GM12878 (cell line): ENCODE results near the gene PAN3. TPM values are rescaled to one million over a fixed set of nuclear protein-coding genes. Genes with fewer than 3 reads are reported as not detected.

Source experiments
- ATAC-seq: fragments of 200-7000 bp; cut with Tn5 transposase; 3 replicates; pipeline ENCODE4 v1.9.1; 2020; ENCODE audit warnings: mild to moderate bottlenecking, moderate library complexity
- BruUV-seq: library from RNA; stranded (reverse); fragments of 400-500 nt; replicated peaks from 2 replicates; lab custom pipeline; 2021; lab: Mats Ljungman, UMichigan
- CTCF ChIA-PET: fragments of 300-600 bp; sonication (Branson Sonifier 250); formaldehyde crosslinking; extraction: SDS; loops from one replicate; lab custom pipeline; 2021; ENCODE audit warnings: inconsistent platforms; lab: Yijun Ruan, JAX
- POLR2A ChIA-PET: fragments of 350-600 bp; formaldehyde crosslinking; extraction: SDS; loops from one replicate; lab custom pipeline; 2021; ENCODE audit warnings: inconsistent platforms; lab: Charles Lee
- RAD21 ChIA-PET: fragments of 300-600 bp; sonication (Branson Sonifier 250); formaldehyde crosslinking; loops from one replicate; lab custom pipeline; 2023; ENCODE audit warnings: antibody characterized with exemption; ENCODE audit not compliant: unreplicated experiment; lab: Charles Lee
- SMC1A ChIA-PET: fragments of 300-600 bp; sonication (Branson Sonifier 250); formaldehyde crosslinking; loops from one replicate; lab custom pipeline; 2023; ENCODE audit not compliant: unreplicated experiment, uncharacterized antibody; lab: Charles Lee
- DNase-seq: peaks from one replicate; pipeline ENCODE4 v3.0.0-alpha.2; 2011; ENCODE audit warnings: low read depth, low spot score
- FAIRE-seq: peaks from 3 replicates; lab custom pipeline; 2011; peaks lifted over from hg19 to GRCh38; lab: Jason Lieb, UNC
- H2AFZ ChIP-seq: 2 replicates; pipeline ENCODE4 v1.6.0; 2011; ENCODE audit warnings: low read depth, low read length, control low read depth; ENCODE audit not compliant: control insufficient read depth
- H3K27ac ChIP-seq: 2 replicates; pipeline ENCODE4 v1.5.1; 2011; ENCODE audit warnings: control low read depth; ENCODE audit not compliant: control insufficient read depth, insufficient read depth
- H3K27me3 ChIP-seq, 2 experiments: replicated peaks in 1 of 2; 2 replicates each; pipeline versions ENCODE4 v1.6.0 to v1.6.1; 2011; ENCODE audit warnings: low read length in 1 of 2; ENCODE audit not compliant: control insufficient read depth in 2 of 2, insufficient read depth in 2 of 2
- H3K36me3 ChIP-seq, 2 experiments: 2 replicates each; pipeline ENCODE4 v1.5.1; 2011; ENCODE audit warnings: low read length in 1 of 2; ENCODE audit not compliant: control insufficient read depth in 2 of 2, insufficient read depth in 2 of 2
- H3K4me1 ChIP-seq: 2 replicates; pipeline ENCODE4 v1.6.1; 2011; ENCODE audit warnings: mild to moderate bottlenecking, low read length, moderate library complexity, mixed read lengths; ENCODE audit not compliant: control insufficient read depth, insufficient read depth
- H3K4me2 ChIP-seq: 2 replicates; pipeline ENCODE4 v1.6.0; 2011; ENCODE audit warnings: control low read depth; ENCODE audit not compliant: control insufficient read depth, insufficient read depth
- H3K4me3 ChIP-seq: fragments of 200-600 bp; sonication (generic); 2 replicates; pipeline ENCODE4 v1.5.1; 2016
- H3K79me2 ChIP-seq: 2 replicates; pipeline ENCODE4 v1.6.0; 2011; ENCODE audit warnings: low read length; ENCODE audit not compliant: control insufficient read depth, insufficient read depth
- H3K9ac ChIP-seq: 2 replicates; pipeline ENCODE4 v1.8.0; 2011; ENCODE audit warnings: low read length, control low read depth, mixed read lengths; ENCODE audit not compliant: control insufficient read depth, insufficient read depth
- H3K9me3 ChIP-seq: replicated peaks from 3 replicates; pipeline ENCODE4 v1.5.1; 2011; ENCODE audit warnings: mild to moderate bottlenecking, low read length; ENCODE audit not compliant: control insufficient read depth, insufficient read depth
- H4K20me1 ChIP-seq: 2 replicates; pipeline ENCODE4 v1.6.0; 2011; ENCODE audit not compliant: control insufficient read depth, insufficient read depth
- CTCF ChIP-seq, 3 experiments: IDR thresholded peaks in 2 of 3; conservative IDR thresholded peaks in 1 of 3; 2 replicates each; pipeline ENCODE4 v1.5.1; 2011; ENCODE audit warnings: low read depth in 3 of 3, low read length in 3 of 3, mild to moderate bottlenecking in 3 of 3, control low read depth in 2 of 3, moderate library complexity in 2 of 3, inconsistent platforms in 1 of 3, mixed read lengths in 1 of 3; ENCODE audit not compliant: control insufficient read depth in 2 of 3, insufficient read depth in 1 of 3; ENCODE audit errors: extremely low read depth in 1 of 3
- SPI1 ChIP-seq: IDR thresholded peaks from 2 replicates; pipeline ENCODE4 v1.6.1; 2011; ENCODE audit warnings: low read depth, mild to moderate bottlenecking, low read length, moderate library complexity, borderline replicate concordance; ENCODE audit not compliant: insufficient read depth
- SRF ChIP-seq, 2 experiments: IDR thresholded peaks; 2 replicates each; pipeline ENCODE4 v1.6.1; 2011; ENCODE audit warnings: low read depth in 2 of 2, low read length in 2 of 2, mild to moderate bottlenecking in 1 of 2, moderate library complexity in 1 of 2
- WRNIP1 ChIP-seq: IDR thresholded peaks from 2 replicates; pipeline ENCODE4 v1.6.1; 2011; ENCODE audit warnings: low read depth, low read length, improper control_type of control experiment, borderline replicate concordance
- ZBED1 ChIP-seq: IDR thresholded peaks from 2 replicates; pipeline ENCODE4 v1.6.1; 2016; ENCODE audit warnings: borderline replicate concordance
- WGBS: methylation state at CpG from one replicate; pipeline ENCODE4 v1.1.6; 2016; ENCODE audit warnings: low lambda C conversion rate; ENCODE audit not compliant: insufficient replicate concordance, insufficient coverage; ENCODE audit errors: missing lambda C conversion rate; 5-methylcytosine and 5-hydroxymethylcytosine counted together
- in situ Hi-C: fragments of 300-500 bp; cut with MboI; formaldehyde crosslinking; loops from 9 replicates; pipeline ENCODE4 v1.14.3; 2018; ENCODE audit warnings: mixed read lengths
- intact Hi-C: fragments of 100-400 bp; cut with micrococcal nuclease; formaldehyde crosslinking; loops from one replicate; pipeline ENCODE4 v1.14.2; 2022; ENCODE audit not compliant: unreplicated experiment
- polyA plus RNA-seq, 11 experiments: library from polyadenylated mRNA; depleted of rRNA in 4 of 11; unstranded in 6 of 11; stranded (reverse) in 5 of 11; fragments of >200 nt; fragmentation: Nextera tagmentation in 4 of 11; fragmentation: Illumina TruSeq in 1 of 11; extraction: Ambion mirVana in 4 of 11; extraction: Trizol in 1 of 11; gene quantifications; 1 replicate in 1 of 11; 2 replicates in 10 of 11; pipeline versions ENCODE4 v1.2.1 to v1.2.3, GENCODE V29; 2011 to 2016; ENCODE audit warnings: inconsistent platforms in 2 of 11, missing spikeins in 2 of 11, low read depth in 1 of 11
- total RNA-seq, 4 experiments: library from RNA; depleted of rRNA in 3 of 4; stranded (reverse); fragments of >200 nt in 3 of 4; fragmentation: Illumina TruSeq in 1 of 4; extraction: Trizol in 1 of 4; gene quantifications; 2 replicates each; pipeline versions ENCODE4 v1.2.1 to v1.2.3, GENCODE V29; 2013 to 2021

Gene PAN3
- total and polyA plus RNA-seq, 10 of the 15 experiments (the other 5 are each of a cell fraction or from before 2014, with no cell fraction given): 13.0 to 33.3 (median 19.9) TPM

GRCh38 chr13:28258417-28258816 is 120.1 kb downstream of the PAN3 start:
- TF ChIP-seq ZBED1: no peak
- TF ChIP-seq SRF (IDR thresholded peaks at IDR 0.05; ENCODE audit: low read depth in 2 of 2, low read length in 2 of 2): no peak
- TF ChIP-seq CTCF (IDR thresholded peaks at IDR 0.05 in 2 of 3, conservative IDR thresholded peaks at IDR 0.05 in 1 of 3; ENCODE audit: control insufficient read depth in 2 of 3, extremely low read depth in 1 of 3, insufficient read depth in 1 of 3, low read depth in 3 of 3, low read length in 3 of 3): no peak
- peak; percentile 45; the same call in 1 of the 2 replicates for TF ChIP-seq SPI1
- no peak for TF ChIP-seq WRNIP1
- BruUV-seq: no TSS peak
- CTCF ChIA-PET: interaction anchor here (0.6 kb wide), 1 partner anchor 22 kb away, joined by 3 read pairs; no protein-coding TSS in a partner anchor
- no peaks in the 10 kb centered on the region for H3K79me2 ChIP-seq
- no peak overlapping the region for H3K4me2 ChIP-seq
- FAIRE-seq (peak; percentile 7), ATAC-seq (no peak), DNase-seq (no peak)
- RAD21 ChIA-PET: no interaction called here
- peaks cover 2 to 22% of the 10 kb centered on the region in 2 experiments for H3K36me3 ChIP-seq
- H3K4me3 ChIP-seq: no peak overlapping the region
- in situ Hi-C loops: no loop called here
- H4K20me1 ChIP-seq: no peaks in the 10 kb centered on the region
- 90% methylated on average over 3 of the region's 3 CpGs for WGBS
- H3K4me1 ChIP-seq: no peaks in the 10 kb centered on the region; the same call in 1 of the 2 replicates
- SMC1A ChIA-PET: interaction anchor here (4.5 kb wide), 1 partner anchor 22 kb away, joined by 11 read pairs; no protein-coding TSS in a partner anchor
- no peak overlapping the region for H2AFZ ChIP-seq
- no peaks in the 10 kb centered on the region for H3K27me3 ChIP-seq
- no peak overlapping the region for H3K9ac ChIP-seq
- POLR2A ChIA-PET: no interaction called here
- no peak overlapping the region for H3K27ac ChIP-seq
- intact Hi-C loops: no loop called here
- no peaks in the 10 kb centered on the region; the same call in 2 of the 3 replicates for H3K9me3 ChIP-seq
